ENCODE data around the gene B3GNT5.

The B3GNT5 gene

GRCh38 chr3:183301937-183302580 lies 49.0 kb downstream of the B3GNT5 start:
- Histone ChIP-seq H3K4me1 (peaks cover 7% of the 10 kb centered on the region; the same call in 1 of the 2 replicates), H3K9me3 (no peaks in the 10 kb centered on the region; the same call in 1 of the 2 replicates), H3K4me3 (ENCODE audit: low read depth, low read length) (no peak overlapping the region), H3K36me3 (no peaks in the 10 kb centered on the region), H3K27me3 (no peaks in the 10 kb centered on the region)
- DNase-seq, result no peak
- TF ChIP-seq, protein P1, sequence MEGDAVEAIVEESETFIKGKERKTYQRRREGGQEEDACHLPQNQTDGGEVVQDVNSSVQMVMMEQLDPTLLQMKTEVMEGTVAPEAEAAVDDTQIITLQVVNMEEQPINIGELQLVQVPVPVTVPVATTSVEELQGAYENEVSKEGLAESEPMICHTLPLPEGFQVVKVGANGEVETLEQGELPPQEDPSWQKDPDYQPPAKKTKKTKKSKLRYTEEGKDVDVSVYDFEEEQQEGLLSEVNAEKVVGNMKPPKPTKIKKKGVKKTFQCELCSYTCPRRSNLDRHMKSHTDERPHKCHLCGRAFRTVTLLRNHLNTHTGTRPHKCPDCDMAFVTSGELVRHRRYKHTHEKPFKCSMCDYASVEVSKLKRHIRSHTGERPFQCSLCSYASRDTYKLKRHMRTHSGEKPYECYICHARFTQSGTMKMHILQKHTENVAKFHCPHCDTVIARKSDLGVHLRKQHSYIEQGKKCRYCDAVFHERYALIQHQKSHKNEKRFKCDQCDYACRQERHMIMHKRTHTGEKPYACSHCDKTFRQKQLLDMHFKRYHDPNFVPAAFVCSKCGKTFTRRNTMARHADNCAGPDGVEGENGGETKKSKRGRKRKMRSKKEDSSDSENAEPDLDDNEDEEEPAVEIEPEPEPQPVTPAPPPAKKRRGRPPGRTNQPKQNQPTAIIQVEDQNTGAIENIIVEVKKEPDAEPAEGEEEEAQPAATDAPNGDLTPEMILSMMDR (IDR thresholded peaks at IDR 0.05; ENCODE audit: low read depth, low read length), result no peak

DNA sequence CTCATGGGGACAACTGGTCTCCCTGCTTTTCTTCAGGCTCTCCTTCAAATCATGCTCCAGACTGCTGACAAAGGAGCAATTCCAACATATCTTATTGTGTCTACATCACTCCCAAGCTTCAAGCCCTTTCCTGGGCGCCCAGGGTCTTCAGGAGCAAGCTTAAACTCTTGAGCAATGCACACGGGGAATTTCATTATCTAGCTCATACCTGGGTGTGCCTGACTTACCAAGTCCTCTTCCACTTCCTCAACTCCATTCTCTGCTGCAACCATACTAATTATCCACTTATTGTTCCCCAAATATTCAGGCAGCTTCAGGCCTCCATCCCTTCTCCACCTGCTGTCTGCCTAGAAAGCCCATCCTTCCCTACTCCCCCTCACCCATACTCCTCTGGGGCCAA lies 50.6 kb downstream of the B3GNT5 start:
- no peaks in the 10 kb centered on the region for H3K36me3 ChIP-seq
- no peak for DNase-seq
- H3K4me3 ChIP-seq (ENCODE audit: low read depth, low read length), result no peak overlapping the region
- H3K27me3 ChIP-seq, result no peaks in the 10 kb centered on the region
- TF ChIP-seq, protein P1 (IDR thresholded peaks at IDR 0.05; ENCODE audit: low read depth, low read length), result no peak
- H3K9me3 ChIP-seq, result no peaks in the 10 kb centered on the region; the same call in 1 of the 2 replicates
- peaks cover 6% of the 10 kb centered on the region; the same call in 1 of the 2 replicates for H3K4me1 ChIP-seq

DNA sequence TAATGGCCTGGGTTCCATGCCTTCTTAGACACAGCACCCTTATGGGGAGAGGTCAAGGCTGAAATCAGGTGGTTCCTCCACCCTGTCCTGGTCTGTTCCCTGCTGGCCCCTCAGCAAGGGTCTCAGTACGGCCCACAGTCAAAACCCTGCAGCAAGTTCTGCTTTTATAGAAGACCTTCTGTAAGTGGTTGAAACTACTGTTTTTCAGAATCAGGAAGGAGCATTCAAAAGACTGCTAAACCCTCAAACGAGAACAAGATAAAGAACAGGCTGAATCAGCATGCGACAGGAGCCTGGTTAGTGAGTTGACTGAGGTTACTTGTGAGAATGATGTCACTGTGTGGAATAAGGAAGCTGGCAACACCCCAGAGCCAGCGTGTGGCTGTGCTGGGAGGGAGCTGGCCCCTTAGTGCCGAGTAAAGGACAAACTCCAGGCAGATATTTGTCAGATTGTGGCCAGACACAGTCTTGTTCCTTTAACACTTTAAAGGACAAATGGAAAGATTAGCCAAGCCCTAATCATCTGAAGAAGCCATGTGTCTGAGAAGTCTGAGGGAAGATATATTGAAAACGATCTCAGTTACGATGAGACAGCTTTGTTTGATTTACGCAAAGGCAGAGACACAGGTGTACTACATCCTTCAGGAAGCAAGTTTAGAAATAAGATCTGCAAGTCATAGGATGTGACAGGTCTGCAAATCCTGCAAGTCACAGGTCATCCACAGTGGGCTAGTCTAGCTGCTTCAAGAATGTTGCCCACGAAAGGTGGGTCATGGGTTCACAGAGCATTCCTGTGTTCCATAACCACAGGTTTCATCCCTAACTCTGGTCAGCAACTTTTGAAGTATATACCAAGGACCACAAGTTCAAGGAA lies 54.0 kb downstream of the B3GNT5 start:
- Histone ChIP-seq H3K27me3 (no peaks in the 10 kb centered on the region), H3K4me1 (no peaks in the 10 kb centered on the region), H3K36me3 (no peaks in the 10 kb centered on the region), H3K4me3 (ENCODE audit: low read depth, low read length) (no peak overlapping the region), H3K9me3 (no peaks in the 10 kb centered on the region; the same call in 1 of the 2 replicates)
- DNase-seq, result no peak
- TF ChIP-seq, protein P1 (IDR thresholded peaks at IDR 0.05; ENCODE audit: low read depth, low read length), result no peak

DNA sequence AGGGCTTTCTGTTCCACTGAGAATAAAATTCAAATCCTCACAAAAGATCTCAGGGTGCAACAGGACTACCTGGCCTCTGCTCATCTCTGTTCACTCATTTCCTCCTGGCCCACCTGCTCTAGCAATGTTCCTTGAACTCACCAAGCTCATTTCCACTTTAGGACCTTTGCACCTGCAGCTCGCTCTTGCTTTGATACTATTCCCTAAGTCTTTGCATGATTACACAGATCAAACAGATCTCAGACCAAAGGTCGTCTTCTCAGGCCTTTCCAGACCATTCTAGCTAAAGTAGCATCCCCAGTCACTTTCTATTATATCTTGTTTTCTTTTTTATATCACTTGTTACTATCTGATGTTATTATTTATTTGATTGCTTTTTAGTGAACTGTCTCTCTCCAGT lies 54.7 kb downstream of the B3GNT5 start:
- no peaks in the 10 kb centered on the region for H3K4me1 ChIP-seq
- no peaks in the 10 kb centered on the region; the same call in 1 of the 2 replicates for H3K9me3 ChIP-seq
- TF ChIP-seq, protein P1 (IDR thresholded peaks at IDR 0.05; ENCODE audit: low read depth, low read length), result no peak
- H3K4me3 ChIP-seq (ENCODE audit: low read depth, low read length), result no peak overlapping the region
- no peak for DNase-seq
- H3K27me3 ChIP-seq, result no peaks in the 10 kb centered on the region
- no peaks in the 10 kb centered on the region for H3K36me3 ChIP-seq

DNA sequence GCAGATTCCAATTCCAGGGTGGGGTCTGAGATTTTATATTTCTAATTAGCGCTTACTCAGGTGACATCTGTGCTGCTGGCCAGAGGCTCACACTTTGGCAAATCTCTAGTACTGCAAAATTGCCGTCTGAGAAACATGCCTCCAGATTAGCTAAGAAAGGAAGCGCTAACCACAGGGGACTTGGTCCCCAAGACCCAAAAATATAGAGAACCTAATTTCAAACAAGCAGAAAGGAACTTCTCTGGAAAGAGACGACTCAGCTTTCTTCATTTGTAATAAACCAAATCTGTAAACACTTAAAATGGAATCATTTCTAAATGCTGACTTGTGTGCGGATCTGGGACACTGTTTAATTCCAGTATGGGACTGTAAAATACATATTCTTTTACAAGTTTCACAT lies 55.7 kb downstream of the B3GNT5 start:
- Histone ChIP-seq H3K27me3 (no peaks in the 10 kb centered on the region), H3K36me3 (no peaks in the 10 kb centered on the region), H3K9me3 (no peaks in the 10 kb centered on the region), H3K4me3 (ENCODE audit: low read depth, low read length) (no peak overlapping the region), H3K4me1 (no peaks in the 10 kb centered on the region)
- no peak for DNase-seq
- TF ChIP-seq, protein P1 (IDR thresholded peaks at IDR 0.05; ENCODE audit: low read depth, low read length), result no peak

DNA sequence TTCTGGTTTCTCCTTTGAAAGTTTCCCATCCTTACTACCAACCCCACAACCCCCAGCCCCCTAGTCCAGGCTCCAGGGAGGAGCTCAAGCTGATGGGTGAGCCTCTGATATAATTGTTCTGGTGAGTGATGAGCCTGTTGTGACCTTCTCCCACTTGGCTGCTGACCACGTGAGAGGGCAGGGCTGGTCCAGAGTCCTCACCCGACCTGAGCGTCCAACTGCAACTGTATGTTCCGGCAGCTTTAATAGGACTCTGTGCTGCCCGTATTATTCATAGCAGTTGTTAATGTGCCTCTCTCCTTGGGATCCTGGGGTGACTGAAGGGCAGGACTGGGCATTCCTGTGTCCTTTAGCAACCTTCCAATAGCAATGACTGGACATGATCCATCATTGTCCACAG lies 56.2 kb downstream of the B3GNT5 start:
- Histone ChIP-seq H3K27me3 (no peaks in the 10 kb centered on the region), H3K4me3 (ENCODE audit: low read depth, low read length) (no peak overlapping the region), H3K4me1 (no peaks in the 10 kb centered on the region), H3K9me3 (no peaks in the 10 kb centered on the region), H3K36me3 (no peaks in the 10 kb centered on the region)
- no peak for DNase-seq
- TF ChIP-seq, protein P1 (IDR thresholded peaks at IDR 0.05; ENCODE audit: low read depth, low read length), result no peak
